ENCODE measurements around the gene IMPA2.

IMPA2 gene

GRCh38 chr18:11976315-11977152 is 4.8 kb upstream of the IMPA2 start:
- CTCF ChIA-PET: interaction anchor here (0.6 to 1.5 kb wide), 9 partner anchors 18 to 388 kb away, joined by 3 to 7 read pairs (median 4); no protein-coding TSS in a partner anchor
- POLR2A ChIA-PET: interaction anchor here (0.9 kb wide), 1 partner anchor 29 kb away, joined by 4 read pairs; no protein-coding TSS in a partner anchor
- TF ChIP-seq ZNF121 (tag by site-specific recombination; IDR thresholded peaks at IDR 0.05): peak; percentile 19; the same call in 1 of the 2 replicates
- TF ChIP-seq ZNF777 (tag by site-specific recombination; IDR thresholded peaks at IDR 0.05; ENCODE audit: borderline replicate concordance): no peak
- H3K4me3 ChIP-seq (ENCODE audit: low read depth, low read length): no peak overlapping the region
- H3K36me3 ChIP-seq (ENCODE audit: control insufficient read depth in 2 of 2, insufficient read depth in 1 of 2, low read length in 2 of 2): no peaks in the 10 kb centered on the region
- no peaks in the 10 kb centered on the region for H3K9me3 ChIP-seq (ENCODE audit: control insufficient read depth, insufficient read depth, low read depth, low read length)
- peaks cover 3% of the 10 kb centered on the region; the same call in 1 of the 2 replicates for H3K4me1 ChIP-seq (ENCODE audit: control insufficient read depth, insufficient read depth, low read length)
- H3K27ac ChIP-seq (ENCODE audit: extremely low read depth, low read depth, low read length): peak overlapping the region; percentile 49; the same call in 1 of the 2 replicates

GRCh38 chr18:11977153-11977466 is 4.2 kb upstream of the IMPA2 start:
- ChIA-PET CTCF (interaction anchor here (0.6 to 1.2 kb wide), 6 partner anchors 18 to 388 kb away, joined by 3 to 4 read pairs (median 4); no protein-coding TSS in a partner anchor), POLR2A (interaction anchor here (0.6 to 0.9 kb wide), 2 partner anchors 10 to 30 kb away, joined by 3 to 4 read pairs; no protein-coding TSS in a partner anchor)

GRCh38 chr18:11978956-11979355 is 2.4 kb upstream of the IMPA2 start:
- Histone ChIP-seq H3K9me3 (ENCODE audit: control insufficient read depth, insufficient read depth, low read depth, low read length) (no peaks in the 10 kb centered on the region), H3K4me1 (ENCODE audit: control insufficient read depth, insufficient read depth, low read length) (peaks cover 3% of the 10 kb centered on the region; the same call in 1 of the 2 replicates), H3K27ac (ENCODE audit: extremely low read depth, low read depth, low read length) (no peak overlapping the region), H3K4me3 (ENCODE audit: low read depth, low read length) (no peak overlapping the region), H3K36me3 (ENCODE audit: control insufficient read depth in 2 of 2, insufficient read depth in 1 of 2, low read length in 2 of 2) (no peaks in the 10 kb centered on the region)
- ChIA-PET POLR2A (no interaction called here), CTCF (no interaction called here)
- no peak for TF ChIP-seq ZNF521 (tag by site-specific recombination; IDR thresholded peaks at IDR 0.05)
- TF ChIP-seq ZNF398 (tag by site-specific recombination; IDR thresholded peaks at IDR 0.05): no peak
- no peak for TF ChIP-seq ZNF16 (tag by site-specific recombination; IDR thresholded peaks at IDR 0.05; ENCODE audit: low read depth)

More at GRCh38 chr18:11977153-11977466, 4.2 kb upstream of the IMPA2 start:
- no peak for TF ChIP-seq SP3 (tag by site-specific recombination; IDR thresholded peaks at IDR 0.05)
- TF ChIP-seq OSR2 (tag by site-specific recombination; IDR thresholded peaks at IDR 0.05): no peak
- no peak for TF ChIP-seq ZNF133 (tag by site-specific recombination; IDR thresholded peaks at IDR 0.05)
- no peak for TF ChIP-seq ZFP3 (tag by site-specific recombination; IDR thresholded peaks at IDR 0.05; ENCODE audit: low read depth)
- no peak for TF ChIP-seq ZNF621 (tag by site-specific recombination; IDR thresholded peaks at IDR 0.05)
- no peak for TF ChIP-seq ZNF488 (tag by site-specific recombination; IDR thresholded peaks at IDR 0.05)
- no peak for TF ChIP-seq ZNF548 (tag by site-specific recombination; IDR thresholded peaks at IDR 0.05)
- no peak for TF ChIP-seq ZNF785 (tag by site-specific recombination; IDR thresholded peaks at IDR 0.05)
- TF ChIP-seq ZNF501 (tag by site-specific recombination; IDR thresholded peaks at IDR 0.05): no peak
- TF ChIP-seq ZNF514 (tag by site-specific recombination; IDR thresholded peaks at IDR 0.05): no peak
- Histone ChIP-seq H3K9me3 (ENCODE audit: control insufficient read depth, insufficient read depth, low read depth, low read length) (no peaks in the 10 kb centered on the region), H3K36me3 (ENCODE audit: control insufficient read depth in 2 of 2, insufficient read depth in 1 of 2, low read length in 2 of 2) (no peaks in the 10 kb centered on the region), H3K27ac (ENCODE audit: extremely low read depth, low read depth, low read length) (no peak overlapping the region), H3K4me3 (ENCODE audit: low read depth, low read length) (no peak overlapping the region), H3K4me1 (ENCODE audit: control insufficient read depth, insufficient read depth, low read length) (peaks cover 3% of the 10 kb centered on the region; the same call in 1 of the 2 replicates)

All from HEK293 (cell line).